Islet of Langerhans (tissue), 1 donor: Measurements from ENCODE around the gene ANKRD63.

Experiments used
- FAIRE-seq: peaks from one replicate; lab custom pipeline; 2011; peaks lifted over from hg19 to GRCh38; lab: Jason Lieb, UNC

ANKRD63 gene

DNA sequence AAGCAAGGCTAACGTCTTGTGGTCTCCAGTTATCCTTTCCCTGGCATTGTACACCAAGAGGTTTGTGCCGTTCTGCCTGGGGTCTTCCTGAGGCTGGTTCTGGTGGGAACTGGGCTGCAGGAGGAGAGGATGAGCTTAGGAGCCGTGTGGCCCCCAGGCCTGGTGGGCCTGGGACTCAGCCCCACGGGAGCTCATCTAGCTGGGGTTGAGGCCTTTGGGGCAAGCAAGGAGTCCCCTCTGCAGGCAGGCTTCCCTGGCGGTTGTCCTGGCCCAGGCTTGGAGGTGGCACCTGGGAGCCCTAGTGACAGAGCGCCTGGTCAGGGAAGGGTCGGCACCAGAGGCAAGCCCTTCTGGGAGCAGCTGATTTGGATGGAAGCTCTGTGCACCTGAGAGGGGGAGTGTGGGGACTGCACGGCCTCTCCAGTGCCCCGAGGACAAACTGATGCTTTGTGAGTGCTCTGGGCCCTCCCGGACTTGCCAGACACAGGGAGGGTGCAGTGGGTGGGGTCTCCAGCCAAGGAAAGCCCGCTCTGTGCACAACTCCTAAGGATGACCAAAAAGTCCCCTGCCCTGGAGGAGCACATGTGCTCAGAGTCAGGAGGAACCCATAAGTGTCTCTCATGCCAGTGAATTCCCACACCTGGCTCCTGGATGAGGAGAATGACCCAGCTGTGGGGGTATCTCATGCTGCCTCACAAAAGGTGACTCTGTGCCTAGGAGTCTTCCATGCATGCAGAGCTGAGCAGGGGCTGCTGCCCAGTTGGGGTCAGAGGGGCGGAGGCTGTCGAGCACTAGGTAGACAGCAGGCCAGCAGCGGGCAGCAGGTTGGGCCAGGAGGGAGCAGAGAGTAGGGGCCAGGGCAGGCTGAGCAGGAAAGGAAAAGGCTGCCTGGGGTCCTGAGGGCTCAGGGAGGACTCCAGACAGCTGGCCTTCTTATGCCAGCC lies 41.3 kb downstream of the ANKRD63 start:
- FAIRE-seq, result no peak

GRCh38 chr15:40240619-40241221 lies 42.1 kb downstream of the ANKRD63 start:
- no peak for FAIRE-seq

- no peak for FAIRE-seq
Measured at GRCh38 chr15:40239693-40240618, 42.9 kb downstream of the ANKRD63 start.

DNA sequence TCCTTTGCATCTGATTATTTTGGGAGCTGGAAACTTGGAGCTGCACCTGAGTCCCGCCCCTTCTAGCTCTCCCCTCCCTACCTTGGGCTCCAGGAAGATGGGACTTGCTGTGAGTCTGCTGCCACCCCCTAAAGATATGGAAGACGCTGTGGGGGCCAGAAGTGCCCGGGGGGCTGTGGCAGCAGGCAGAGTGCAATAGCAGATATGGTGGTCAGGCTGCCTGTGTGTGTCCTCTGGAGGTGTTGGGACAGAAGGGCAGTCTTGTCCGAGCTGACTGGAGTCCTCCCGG lies 43.5 kb downstream of the ANKRD63 start:
- FAIRE-seq, result no peak

DNA sequence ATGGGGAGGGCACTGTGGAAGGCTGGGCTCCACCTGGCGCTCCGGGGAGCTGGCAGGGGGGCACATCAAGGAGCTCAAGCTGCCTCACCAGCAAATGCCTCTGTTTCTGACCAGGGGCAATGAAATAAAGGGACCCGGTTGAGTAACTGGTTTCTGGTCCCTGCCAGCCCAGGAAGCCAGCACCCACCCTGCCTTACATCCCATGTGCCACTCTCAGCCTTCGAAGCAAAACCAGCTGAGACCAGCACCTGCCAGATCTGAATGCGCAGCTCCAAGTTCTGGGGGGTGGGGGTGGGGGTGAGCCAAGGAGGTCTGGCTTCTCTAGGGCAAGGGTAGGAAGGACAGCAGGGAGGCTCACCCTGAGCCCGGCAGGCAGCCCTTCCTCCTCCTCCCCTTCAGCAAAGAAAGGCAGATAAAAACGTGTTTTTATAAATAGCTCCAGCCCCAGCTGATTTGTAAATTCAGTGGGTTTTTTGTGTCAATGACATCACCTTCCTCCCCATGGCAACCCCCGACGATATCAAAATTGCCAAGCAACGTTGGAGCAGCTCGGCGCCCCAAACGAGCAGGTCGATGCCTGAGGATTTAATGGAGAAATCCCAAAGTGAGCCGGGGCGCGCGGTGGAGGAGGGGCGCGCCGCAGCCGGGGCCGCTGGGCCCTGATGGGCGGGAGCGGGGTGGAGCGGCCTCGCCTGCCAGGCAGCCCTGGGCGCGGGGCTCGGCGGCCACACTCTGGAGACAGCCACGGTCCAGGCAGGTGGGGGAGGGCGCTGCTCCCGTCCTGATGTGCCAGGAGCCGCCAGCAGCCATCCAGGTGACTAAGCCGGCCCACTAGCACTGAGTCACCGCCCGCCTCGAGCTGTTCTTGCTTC lies 44.1 kb downstream of the ANKRD63 start, which contains the start of gene PAK6:
Gene PAK6, plus strand, starts transcription at position 532 of the 872 bp plus-strand sequence. CDS start 25,723 bp downstream, outside the sequence.
- FAIRE-seq, result peak; percentile 51

- no peak for FAIRE-seq
Measured at GRCh38 chr15:40235201-40235885, 47.5 kb downstream of the ANKRD63 start.

- FAIRE-seq, result no peak
Measured at GRCh38 chr15:40234783-40235182, 48.1 kb downstream of the ANKRD63 start.

GRCh38 chr15:40233727-40234577 lies 48.9 kb downstream of the ANKRD63 start:
- no peak for FAIRE-seq

- FAIRE-seq, result no peak
Measured at GRCh38 chr15:40232625-40233070, 50.2 kb downstream of the ANKRD63 start.
